Loucy (cell line): ENCODE measurements around the gene DYNC1I2.

Experiments
- H2AFZ ChIP-seq: fragments of 200-600 bp; sonication (generic); 2 replicates; pipeline ENCODE4 v1.6.0; 2016; ENCODE audit warnings: antibody characterized with exemption, mild to moderate bottlenecking, low read length, moderate library complexity
- H3F3A ChIP-seq: fragments of 200-600 bp; 2 replicates; pipeline ENCODE4 v1.6.0; 2016; ENCODE audit warnings: antibody characterized with exemption, low read depth, mild to moderate bottlenecking
- H3K27me3 ChIP-seq: fragments of 200-600 bp; sonication (generic); 2 replicates; pipeline ENCODE4 v1.6.1; 2014; ENCODE audit warnings: low read length, mild to moderate bottlenecking; ENCODE audit not compliant: insufficient read depth, poor library complexity, severe bottlenecking
- H3K36me3 ChIP-seq: fragments of 200-600 bp; sonication (generic); 2 replicates; pipeline ENCODE4 v1.6.1; 2016; ENCODE audit warnings: low read length; ENCODE audit not compliant: insufficient read depth
- H3K4me1 ChIP-seq: fragments of 200-600 bp; sonication (generic); 2 replicates; pipeline ENCODE4 v1.5.1; 2014; ENCODE audit warnings: low read length, mild to moderate bottlenecking; ENCODE audit not compliant: insufficient read depth, poor library complexity, severe bottlenecking
- H3K4me2 ChIP-seq: fragments of 200-600 bp; sonication (generic); 2 replicates; pipeline ENCODE4 v1.6.0; 2014; ENCODE audit warnings: antibody characterized with exemption, low read length, low read depth, mild to moderate bottlenecking; ENCODE audit not compliant: poor library complexity, severe bottlenecking
- H3K4me3 ChIP-seq: fragments of 200-600 bp; sonication (generic); 2 replicates; pipeline ENCODE4 v1.5.1; 2014; ENCODE audit warnings: low read length, mild to moderate bottlenecking, mixed read lengths; ENCODE audit not compliant: poor library complexity, severe bottlenecking
- H3K79me2 ChIP-seq: fragments of 200-600 bp; sonication (generic); 2 replicates; pipeline ENCODE4 v1.6.1; 2014; ENCODE audit warnings: low read length; ENCODE audit not compliant: insufficient read depth
- H3K9ac ChIP-seq: fragments of 200-600 bp; sonication (generic); 2 replicates; pipeline ENCODE4 v1.6.0; 2014; ENCODE audit warnings: mild to moderate bottlenecking, low read depth, low read length, moderate library complexity; ENCODE audit not compliant: poor library complexity, severe bottlenecking
- H3K9me2 ChIP-seq: fragments of 200-600 bp; sonication (generic); replicated peaks from 2 replicates; pipeline ENCODE4 v1.6.1; 2016; ENCODE audit warnings: low read depth, low read length, mixed read lengths
- H3K9me3 ChIP-seq: fragments of 200-600 bp; sonication (generic); 2 replicates; pipeline ENCODE4 v1.6.1; 2014; ENCODE audit warnings: mild to moderate bottlenecking, antibody characterized with exemption, low read length, low read depth; ENCODE audit not compliant: insufficient read depth
- H4K20me1 ChIP-seq: fragments of 200-600 bp; sonication (generic); 2 replicates; pipeline ENCODE4 v1.6.0; 2014; ENCODE audit warnings: antibody characterized with exemption, low read length, mild to moderate bottlenecking; ENCODE audit not compliant: insufficient read depth, poor library complexity, severe bottlenecking
- EZH2phosphoT487 ChIP-seq: fragments of 200-600 bp; IDR thresholded peaks from 2 replicates; pipeline ENCODE4 v1.6.1; 2018; ENCODE audit warnings: antibody characterized with exemption, mild to moderate bottlenecking, moderate library complexity, borderline replicate concordance
- TF ChIP-seq, protein P1 (sequence below): fragments of 200-600 bp; sonication (generic); conservative IDR thresholded peaks from 2 replicates; pipeline ENCODE4 v1.5.1; 2014; ENCODE audit warnings: mild to moderate bottlenecking, antibody characterized with exemption, low read length

The DYNC1I2 gene

DNA sequence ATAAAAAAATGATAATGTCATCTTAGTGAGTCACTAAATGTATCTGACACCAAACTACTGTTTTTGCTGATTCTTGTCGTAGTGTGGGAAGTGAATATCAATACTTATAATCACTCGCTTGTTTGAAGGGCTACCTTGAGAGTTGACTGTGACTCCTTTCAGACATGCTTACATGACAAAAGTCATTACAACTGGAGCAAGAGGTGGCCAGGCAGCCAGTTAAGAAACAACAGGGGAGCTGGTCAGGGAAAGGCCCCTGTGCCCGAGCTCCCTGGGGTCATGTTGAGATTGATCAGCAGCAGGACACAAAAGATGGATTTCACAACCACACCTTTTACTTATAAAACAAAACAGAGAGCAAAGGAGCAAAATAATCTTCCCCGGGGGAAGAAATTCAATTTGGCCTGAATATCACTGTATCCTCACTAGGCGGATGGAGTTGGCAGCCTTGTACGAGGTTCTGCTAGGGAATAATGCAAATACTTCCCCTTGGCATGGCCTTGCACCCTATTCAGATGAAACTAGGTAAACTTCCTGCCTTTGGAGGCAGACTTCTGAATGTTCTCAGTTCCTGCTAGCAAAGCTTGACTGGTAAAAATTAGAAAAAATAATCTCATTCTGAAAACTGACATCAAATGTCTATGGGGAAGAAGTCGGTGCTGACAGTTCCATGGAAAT is 101.2 kb downstream of the DYNC1I2 start:
- H3K79me2 ChIP-seq, result no peaks in the 10 kb centered on the region
- no peak overlapping the region for H3K9ac ChIP-seq
- H3K4me1 ChIP-seq, result no peaks in the 10 kb centered on the region
- H3K9me3 ChIP-seq, result no peaks in the 10 kb centered on the region
- no peak overlapping the region for H3K4me2 ChIP-seq
- no peaks in the 10 kb centered on the region for H3F3A ChIP-seq
- H3K36me3 ChIP-seq, result peaks cover 71% of the 10 kb centered on the region
- no peak overlapping the region for H2AFZ ChIP-seq
- H3K27me3 ChIP-seq, result no peaks in the 10 kb centered on the region
- H4K20me1 ChIP-seq, result no peaks in the 10 kb centered on the region
- no peak overlapping the region for H3K4me3 ChIP-seq
- no peaks in the 10 kb centered on the region for H3K9me2 ChIP-seq
- TF ChIP-seq, protein P1, sequence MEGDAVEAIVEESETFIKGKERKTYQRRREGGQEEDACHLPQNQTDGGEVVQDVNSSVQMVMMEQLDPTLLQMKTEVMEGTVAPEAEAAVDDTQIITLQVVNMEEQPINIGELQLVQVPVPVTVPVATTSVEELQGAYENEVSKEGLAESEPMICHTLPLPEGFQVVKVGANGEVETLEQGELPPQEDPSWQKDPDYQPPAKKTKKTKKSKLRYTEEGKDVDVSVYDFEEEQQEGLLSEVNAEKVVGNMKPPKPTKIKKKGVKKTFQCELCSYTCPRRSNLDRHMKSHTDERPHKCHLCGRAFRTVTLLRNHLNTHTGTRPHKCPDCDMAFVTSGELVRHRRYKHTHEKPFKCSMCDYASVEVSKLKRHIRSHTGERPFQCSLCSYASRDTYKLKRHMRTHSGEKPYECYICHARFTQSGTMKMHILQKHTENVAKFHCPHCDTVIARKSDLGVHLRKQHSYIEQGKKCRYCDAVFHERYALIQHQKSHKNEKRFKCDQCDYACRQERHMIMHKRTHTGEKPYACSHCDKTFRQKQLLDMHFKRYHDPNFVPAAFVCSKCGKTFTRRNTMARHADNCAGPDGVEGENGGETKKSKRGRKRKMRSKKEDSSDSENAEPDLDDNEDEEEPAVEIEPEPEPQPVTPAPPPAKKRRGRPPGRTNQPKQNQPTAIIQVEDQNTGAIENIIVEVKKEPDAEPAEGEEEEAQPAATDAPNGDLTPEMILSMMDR, result no peak
- no peak for TF ChIP-seq EZH2phosphoT487

DNA sequence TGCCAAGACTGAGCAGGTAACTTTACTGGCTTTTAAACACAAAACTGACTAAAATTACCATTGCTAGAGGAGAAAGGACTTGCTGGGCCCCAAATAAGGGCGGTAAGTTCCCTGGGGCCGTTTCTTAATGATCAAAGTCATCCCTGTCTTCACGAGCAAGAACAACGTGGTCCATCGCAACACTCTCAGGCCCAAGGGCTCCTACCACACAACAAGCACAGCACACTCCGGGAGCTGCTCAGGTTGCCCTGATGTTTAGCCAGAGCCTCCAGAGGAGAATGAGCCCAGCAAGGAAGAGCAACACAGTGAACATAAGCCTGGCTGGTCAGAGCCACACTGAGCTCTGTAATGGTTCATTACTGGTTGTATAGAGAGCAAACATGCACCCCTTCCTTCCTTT is 102.7 kb downstream of the DYNC1I2 start:
- Histone ChIP-seq H3K4me2 (no peak overlapping the region), H3K4me3 (no peak overlapping the region), H3K9ac (no peak overlapping the region), H3F3A (no peaks in the 10 kb centered on the region), H3K79me2 (no peaks in the 10 kb centered on the region), H3K27me3 (no peaks in the 10 kb centered on the region), H4K20me1 (no peaks in the 10 kb centered on the region), H3K9me3 (no peaks in the 10 kb centered on the region), H3K9me2 (no peaks in the 10 kb centered on the region), H2AFZ (no peak overlapping the region), H3K4me1 (no peaks in the 10 kb centered on the region), H3K36me3 (peaks cover 58% of the 10 kb centered on the region; the same call in 1 of the 2 replicates)
- TF ChIP-seq, protein P1, result no peak
- no peak for TF ChIP-seq EZH2phosphoT487

DNA sequence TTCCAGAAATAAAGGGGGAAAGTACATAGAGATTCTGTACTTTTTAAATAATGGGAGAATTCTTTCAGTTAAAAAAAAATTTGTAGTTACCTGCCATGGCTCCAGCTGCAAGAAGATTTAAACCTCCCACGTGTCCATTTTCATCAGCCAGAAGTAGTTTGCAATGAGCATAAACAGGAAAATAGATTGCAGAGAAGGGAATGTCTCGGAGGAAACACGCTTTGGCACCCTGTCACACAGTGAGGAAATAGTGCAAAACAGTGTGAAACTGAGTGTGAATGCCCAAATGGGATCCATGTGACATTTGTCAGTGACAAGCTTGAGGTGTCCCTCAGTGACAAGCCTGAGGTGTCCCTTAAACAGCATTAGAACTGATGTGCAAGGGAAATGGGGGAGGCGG is 104.1 kb downstream of the DYNC1I2 start:
- Histone ChIP-seq H3K4me1 (no peaks in the 10 kb centered on the region), H3K4me2 (no peak overlapping the region), H4K20me1 (no peaks in the 10 kb centered on the region)

More for the DNA sequence above, 104.1 kb downstream of the DYNC1I2 start:
- H3K9me2 ChIP-seq, result no peaks in the 10 kb centered on the region
- no peak overlapping the region for H2AFZ ChIP-seq
- TF ChIP-seq, protein P1, result no peak
- no peak for TF ChIP-seq EZH2phosphoT487
- H3K9me3 ChIP-seq, result no peaks in the 10 kb centered on the region
- no peaks in the 10 kb centered on the region for H3F3A ChIP-seq
- H3K4me3 ChIP-seq, result no peak overlapping the region
- H3K36me3 ChIP-seq, result peaks cover 47% of the 10 kb centered on the region; the same call in 1 of the 2 replicates
- H3K79me2 ChIP-seq, result no peaks in the 10 kb centered on the region
- no peak overlapping the region for H3K9ac ChIP-seq
- H3K27me3 ChIP-seq, result no peaks in the 10 kb centered on the region
